GM18870 (cell line): ENCODE data around the gene ELMO1.

Experiments
- ATAC-seq: cut with Tn5 transposase; IDR thresholded peaks from one replicate; pipeline ENCODE4 v1.9.1; 2021; ENCODE audit warnings: moderate library complexity; ENCODE audit not compliant: unreplicated experiment

ELMO1 gene

GRCh38 chr7:37448636-37449361 is at the start of gene ELMO1:
ELMO1 (minus strand) TSS chr7:37448864; CDS start chr7:37342690, 106,174 bp downstream.
- ATAC-seq = peak; percentile 91

- ATAC-seq = no peak
Observed at GRCh38 chr7:37497576-37497975, 48.9 kb upstream of the ELMO1 start.

DNA sequence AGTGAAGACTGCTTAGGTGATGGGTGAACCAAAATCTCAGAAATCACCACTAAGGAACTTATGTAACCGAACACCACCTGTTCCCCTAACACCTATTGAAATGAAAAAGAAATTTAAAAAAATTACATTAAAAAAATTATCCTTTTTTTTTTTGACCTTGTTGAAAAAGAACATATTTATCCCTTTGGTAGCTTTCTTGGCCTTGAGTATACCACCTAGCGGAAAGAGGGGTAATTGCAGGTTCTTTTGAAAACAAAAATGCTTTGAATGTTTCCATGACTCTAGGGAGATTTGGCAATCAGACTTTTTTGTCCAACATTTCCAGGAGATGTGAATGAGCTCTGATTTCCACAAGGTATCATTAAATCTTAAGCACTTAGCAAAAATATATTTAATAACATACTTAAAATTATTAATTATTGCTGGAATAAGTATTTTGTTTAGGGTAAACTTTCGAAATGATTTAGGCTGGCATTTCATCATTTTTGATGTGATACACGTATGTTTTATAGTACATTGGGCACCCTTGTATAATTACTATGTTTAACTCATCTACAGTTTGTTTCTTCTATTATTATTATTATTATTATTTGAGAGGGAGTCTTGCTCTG is 47.0 kb upstream of the ELMO1 start:
- no peak for ATAC-seq

- ATAC-seq = peak; percentile 59
Observed at GRCh38 chr7:37494926-37495325, 46.3 kb upstream of the ELMO1 start.

DNA sequence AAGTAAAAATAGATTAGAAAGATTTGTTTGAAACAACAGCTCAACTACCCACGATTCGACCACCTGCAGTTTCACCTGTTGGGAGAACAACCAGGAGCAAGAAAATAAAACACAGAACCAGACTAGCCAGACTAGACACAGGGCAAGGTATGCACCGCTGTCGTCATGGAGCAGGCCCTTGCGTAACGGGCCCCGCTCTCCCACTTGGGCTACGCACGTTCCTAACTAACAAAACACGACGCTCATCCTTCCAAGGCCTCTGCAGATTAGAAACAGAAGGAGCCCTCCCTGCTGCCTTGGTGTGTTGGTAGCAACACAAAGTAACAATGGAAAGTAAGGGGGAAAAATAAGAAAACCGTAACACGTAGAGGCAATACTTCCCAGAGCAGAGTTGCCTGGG is 45.1 kb upstream of the ELMO1 start:
- ATAC-seq = no peak

DNA sequence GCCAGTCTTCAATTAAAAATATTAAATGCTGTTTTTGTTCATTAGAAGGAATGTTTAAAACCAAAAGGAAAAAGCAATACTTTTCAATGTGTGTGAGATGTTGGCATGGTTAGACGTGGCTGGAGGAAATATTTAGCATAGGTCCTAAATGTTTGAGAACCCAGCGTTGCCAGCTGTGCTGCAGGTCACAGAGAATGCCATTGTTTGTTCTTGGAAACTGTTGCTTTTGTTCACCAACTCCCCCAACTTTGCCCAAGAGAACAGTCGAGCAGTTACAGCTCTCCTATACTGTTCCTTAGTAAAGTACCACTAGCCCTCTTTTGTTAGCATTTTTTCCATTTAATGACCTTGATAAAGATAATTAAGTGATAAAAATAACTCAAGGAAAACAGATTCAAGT is 44.5 kb upstream of the ELMO1 start:
- ATAC-seq = no peak

DNA sequence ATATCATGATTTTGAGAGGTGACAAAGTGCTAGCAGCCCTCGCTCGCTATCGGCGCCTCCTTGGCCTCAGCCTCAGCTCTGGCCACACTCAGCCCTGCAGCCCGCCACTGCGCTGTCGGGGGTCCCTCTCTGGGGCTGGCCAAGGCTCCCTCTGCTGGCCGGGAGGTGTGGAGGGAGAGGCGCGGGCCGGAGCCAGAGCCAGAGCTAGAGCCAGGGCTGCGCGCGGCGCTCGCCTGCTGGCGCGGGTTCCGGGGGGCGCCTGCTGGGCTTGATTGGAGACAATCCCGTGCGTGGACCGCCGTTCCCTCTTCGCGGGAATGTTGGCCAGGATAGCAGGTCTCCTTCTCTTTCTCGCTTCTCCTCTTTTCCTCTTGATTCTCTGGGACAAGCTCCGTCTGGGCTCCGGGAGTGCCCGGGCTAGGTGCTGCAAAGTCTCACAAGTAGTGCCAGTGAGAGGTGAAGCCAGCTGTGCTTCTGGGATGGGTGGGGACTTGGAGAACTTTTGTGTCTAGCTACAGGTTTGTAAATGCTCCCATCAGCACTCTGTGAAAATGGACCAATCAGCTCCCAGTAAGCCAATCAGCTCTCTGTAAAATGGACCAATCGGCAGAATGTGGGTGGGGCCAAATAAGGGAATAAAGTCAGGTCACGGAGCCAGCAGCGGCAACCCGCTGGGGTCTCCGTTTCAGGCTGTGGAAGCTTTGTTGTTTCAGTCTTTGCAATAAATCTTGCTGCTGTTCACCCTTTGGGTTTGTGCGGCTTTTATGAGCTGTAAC is 43.4 kb upstream of the ELMO1 start:
- no peak for ATAC-seq

DNA sequence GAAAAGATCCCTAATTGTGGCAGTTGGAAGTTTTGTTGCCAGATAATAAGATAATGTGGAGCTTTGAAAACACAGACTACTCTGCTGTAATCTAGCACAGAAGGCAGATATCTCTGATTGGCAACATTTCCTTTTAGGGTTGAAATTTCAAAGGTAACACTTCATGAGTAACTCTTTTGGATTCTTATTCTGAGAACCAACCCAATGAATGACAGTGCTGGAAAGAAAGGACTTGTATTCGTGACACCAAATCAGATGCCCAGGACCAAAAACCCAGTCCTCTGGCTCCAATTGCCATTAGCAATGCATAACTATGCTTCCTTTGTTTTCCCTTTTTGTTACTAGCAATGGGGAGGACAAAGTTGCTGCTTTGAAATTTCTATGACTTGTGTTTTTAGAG is 41.0 kb upstream of the ELMO1 start:
- ATAC-seq = no peak

GRCh38 chr7:37488163-37488764 is 39.6 kb upstream of the ELMO1 start:
- ATAC-seq = no peak

DNA sequence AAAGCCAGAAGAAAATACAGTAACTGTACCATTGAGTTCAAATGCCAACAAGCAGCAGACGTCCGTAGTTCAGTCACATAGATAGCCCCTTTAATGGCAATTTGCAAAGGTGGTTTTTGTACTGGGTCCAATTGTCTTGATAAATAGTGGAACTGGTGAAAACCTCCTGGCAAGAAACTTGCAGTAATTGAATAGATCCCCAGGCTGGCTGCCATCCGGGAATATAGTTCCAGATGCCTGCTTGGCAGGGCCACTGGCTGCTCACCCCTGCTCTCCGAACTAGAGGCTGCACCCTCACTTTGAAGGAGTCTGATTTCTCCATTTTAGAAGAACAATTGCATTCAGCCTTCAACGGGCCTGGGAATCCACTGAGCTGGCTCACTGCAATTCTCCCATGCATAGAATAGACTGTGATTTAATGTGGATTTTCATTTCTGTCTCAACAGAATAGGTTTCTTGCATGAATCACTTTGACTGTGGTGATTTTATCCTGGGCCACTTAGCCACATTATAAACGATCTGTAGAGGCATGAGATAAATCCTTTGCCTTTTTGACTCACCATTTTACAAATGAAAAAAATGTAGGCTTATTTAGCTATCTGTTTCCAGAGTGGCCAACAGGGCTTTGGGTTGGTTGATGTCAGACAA is 35.9 kb upstream of the ELMO1 start:
- no peak for ATAC-seq

GRCh38 chr7:37483627-37484026 is 35.0 kb upstream of the ELMO1 start:
- no peak for ATAC-seq

- ATAC-seq = no peak
Observed at GRCh38 chr7:37482953-37483352, 34.3 kb upstream of the ELMO1 start.

DNA sequence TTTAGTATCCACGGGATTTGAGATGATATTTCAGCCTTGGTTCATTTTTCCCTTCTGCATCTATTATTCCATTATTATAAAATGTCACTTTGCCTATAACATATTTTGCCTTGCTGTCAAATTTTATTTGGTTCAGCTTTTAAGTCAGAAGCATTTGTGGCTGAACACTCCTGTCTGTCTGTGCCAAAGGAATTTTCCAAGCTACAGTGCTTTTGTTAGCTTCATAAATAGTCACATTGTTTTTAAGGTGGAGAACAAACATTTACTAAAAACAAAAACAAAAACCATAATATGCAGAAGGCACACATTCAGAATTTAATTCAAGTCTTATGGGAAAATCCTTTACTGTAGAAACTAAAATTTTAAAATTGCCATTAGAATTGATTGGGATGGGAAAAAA is 33.8 kb upstream of the ELMO1 start:
- ATAC-seq = no peak

GRCh38 chr7:37481722-37482288 is 33.1 kb upstream of the ELMO1 start:
- no peak for ATAC-seq

GRCh38 chr7:37481154-37481553 is 32.5 kb upstream of the ELMO1 start:
- ATAC-seq = no peak

DNA sequence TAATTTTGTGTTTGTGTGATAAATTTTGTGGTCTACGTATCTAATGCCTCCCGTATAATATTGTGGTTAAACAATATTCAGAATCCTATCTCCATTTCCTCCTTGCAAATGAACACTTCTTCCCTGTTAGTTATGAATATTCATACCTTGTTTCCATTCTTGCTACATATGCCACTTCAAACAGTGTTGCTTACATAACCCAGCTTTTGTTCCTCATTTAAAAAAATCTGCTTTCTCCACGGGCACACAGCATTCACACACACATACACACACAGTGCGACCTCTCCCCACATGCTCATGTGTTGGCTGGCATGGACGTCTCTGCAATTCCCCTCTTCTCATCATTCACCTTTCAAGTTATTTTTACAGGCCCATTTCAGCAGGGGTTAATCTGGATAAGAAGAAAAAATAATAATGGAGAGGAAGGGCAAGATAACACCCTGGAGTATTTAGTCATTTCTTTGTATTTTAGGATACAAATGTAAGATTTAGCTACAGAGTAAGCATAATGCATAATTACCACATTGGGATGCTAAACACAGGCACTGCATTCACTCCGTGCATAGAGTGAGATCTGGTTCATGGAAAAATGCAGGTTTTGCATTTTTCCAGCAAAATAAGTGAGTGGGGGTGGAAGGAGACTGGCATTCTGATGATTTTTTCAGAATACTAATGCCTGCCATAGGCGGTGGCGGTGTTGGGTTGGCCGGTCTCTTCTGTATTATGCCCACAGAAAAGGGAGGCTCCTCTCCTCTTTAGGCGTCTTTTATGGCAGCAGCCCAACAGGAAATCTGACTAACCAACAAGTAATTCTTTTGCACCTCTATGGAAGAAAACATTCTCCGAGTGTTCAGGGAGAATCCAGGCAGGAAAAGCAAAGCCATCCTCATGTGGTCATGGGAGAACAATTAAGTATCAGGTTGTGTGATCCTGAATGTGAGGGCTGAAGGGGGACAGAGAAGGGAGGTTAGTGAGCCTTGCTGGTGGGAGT is 31.7 kb upstream of the ELMO1 start:
- ATAC-seq = no peak

DNA sequence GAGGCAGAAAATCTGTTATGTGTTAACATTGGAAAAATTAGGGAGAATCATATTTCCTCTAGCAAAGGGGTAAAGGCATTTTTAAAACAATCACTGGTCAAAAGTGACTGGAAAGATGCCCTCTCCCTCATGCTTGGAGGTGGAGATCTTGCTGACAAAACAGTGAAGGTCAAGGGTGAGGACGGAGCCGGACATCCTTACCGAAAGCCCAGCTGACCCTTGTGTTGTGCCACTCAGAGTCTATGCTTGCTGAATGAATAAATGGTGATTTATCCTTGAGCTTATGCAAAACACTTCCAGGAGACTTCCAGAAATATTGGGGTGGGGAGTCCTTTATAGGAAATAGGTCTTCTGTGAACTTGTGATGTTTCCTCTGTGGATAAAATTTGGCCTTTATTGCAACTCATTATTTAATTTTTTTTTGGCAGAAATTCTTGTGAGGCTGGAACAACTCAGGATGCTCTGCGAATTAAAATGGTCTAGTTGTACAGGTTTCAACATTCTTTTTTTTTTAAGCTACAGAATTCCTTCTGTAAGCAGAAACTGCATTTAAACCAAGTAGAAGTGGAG is 28.3 kb upstream of the ELMO1 start:
- ATAC-seq = no peak

GRCh38 chr7:37476428-37476827 is 27.8 kb upstream of the ELMO1 start:
- ATAC-seq = no peak

DNA sequence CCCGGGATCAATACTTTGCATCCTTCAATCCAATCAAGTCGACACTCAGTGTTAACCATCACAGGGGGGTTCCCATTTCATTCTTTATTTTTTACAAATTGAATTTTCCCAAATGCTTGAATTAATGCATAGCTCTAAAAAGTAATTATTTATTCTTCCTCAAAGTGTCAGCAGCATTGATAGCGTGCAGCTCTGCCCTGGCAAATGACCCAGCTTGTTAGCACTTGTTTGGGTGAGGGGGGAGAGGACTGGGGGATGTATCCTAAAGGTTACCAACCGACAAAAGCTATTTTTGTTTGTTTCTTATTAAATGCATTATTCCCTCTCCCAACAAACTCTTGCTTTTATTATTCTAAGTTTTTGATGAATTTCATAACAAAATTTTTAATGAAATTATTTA is 27.0 kb upstream of the ELMO1 start:
- ATAC-seq = no peak
